WTC11 (cell line): Measurements from ENCODE around the gene NDUFAF8. TPM values are rescaled to one million over a fixed set of nuclear protein-coding genes. Genes with fewer than 3 reads are reported as not detected.

Source experiments
- ATAC-seq: fragments of 200-7000 bp; cut with Tn5 transposase; 2 replicates; pipeline ENCODE4 v1.10.0; 2021; ENCODE audit warnings: mild to moderate bottlenecking, moderate library complexity
- Bru-seq: library from RNA; stranded (reverse); fragments of 400-500 nt; gene quantifications from one replicate; lab custom pipeline; 2021; lab: Mats Ljungman, UMichigan
- CTCF ChIA-PET: fragments of 300-600 bp; sonication (Branson Sonifier 250); formaldehyde crosslinking; loops from one replicate; lab custom pipeline; 2021; ENCODE audit warnings: antibody characterized with exemption; lab: Charles Lee
- POLR2A ChIA-PET: fragments of 350-600 bp; sonication (Branson Sonifier 250); formaldehyde crosslinking; loops from one replicate; lab custom pipeline; 2021; ENCODE audit warnings: antibody characterized with exemption; lab: Charles Lee
- DNase-seq: peaks from one replicate; pipeline ENCODE4 v3.0.0; 2021; ENCODE audit warnings: low spot score
- H3K27ac Mint-ChIP-seq: 2 replicates; pipeline ENCODE4 v1.8.0; 2021; ENCODE audit warnings: mixed read lengths
- H3K27me3 Mint-ChIP-seq: 2 replicates; pipeline ENCODE4 v1.8.0; 2021; ENCODE audit warnings: low read depth, mild to moderate bottlenecking, moderate library complexity, mixed read lengths
- H3K36me3 Mint-ChIP-seq: 2 replicates; pipeline ENCODE4 v1.8.0; 2021; ENCODE audit warnings: mixed read lengths
- H3K4me1 Mint-ChIP-seq: 2 replicates; pipeline ENCODE4 v1.8.0; 2022; ENCODE audit warnings: mixed read lengths
- H3K4me3 Mint-ChIP-seq: 2 replicates; pipeline ENCODE4 v1.8.0; 2021; ENCODE audit warnings: mild to moderate bottlenecking, moderate library complexity, mixed read lengths
- H3K9me3 Mint-ChIP-seq: 2 replicates; pipeline ENCODE4 v1.8.0; 2021; ENCODE audit warnings: mixed read lengths
- ARID4B ChIP-seq: sonication (generic); formaldehyde crosslinking; IDR thresholded peaks from 2 replicates; pipeline ENCODE4 v1.8.0; 2023; ENCODE audit warnings: missing genetic modification reagents, mild to moderate bottlenecking, borderline replicate concordance
- ATF6 ChIP-seq: sonication (generic); formaldehyde crosslinking; IDR thresholded peaks from 2 replicates; pipeline ENCODE4 v1.8.1; 2023; ENCODE audit warnings: mild to moderate bottlenecking, missing genetic modification reagents
- CDX4 ChIP-seq: fragments of 250-450 bp; sonication (Bioruptor Pico); IDR thresholded peaks from 2 replicates; pipeline ENCODE4 v1.9.0; 2021; ENCODE audit warnings: moderate library complexity, mild to moderate bottlenecking, inconsistent platforms, borderline replicate concordance
- CREM ChIP-seq: sonication (generic); formaldehyde crosslinking; IDR thresholded peaks from 2 replicates; pipeline ENCODE4 v1.8.1; 2022; ENCODE audit warnings: mild to moderate bottlenecking, missing genetic modification reagents, moderate library complexity
- E2F4 ChIP-seq: sonication (generic); formaldehyde crosslinking; IDR thresholded peaks from 2 replicates; pipeline ENCODE4 v1.8.1; 2022; ENCODE audit warnings: low read depth, mild to moderate bottlenecking, moderate library complexity, missing genetic modification reagents, borderline replicate concordance
- E2F5 ChIP-seq: sonication (generic); formaldehyde crosslinking; IDR thresholded peaks from 2 replicates; pipeline ENCODE4 v1.8.1; 2022; ENCODE audit warnings: mild to moderate bottlenecking, moderate library complexity, missing genetic modification reagents
- ETV6 ChIP-seq: sonication (generic); formaldehyde crosslinking; IDR thresholded peaks from 2 replicates; pipeline ENCODE4 v1.8.1; 2022; ENCODE audit warnings: mild to moderate bottlenecking, missing genetic modification reagents
- FOXJ3 ChIP-seq: sonication (generic); formaldehyde crosslinking; IDR thresholded peaks from 2 replicates; pipeline ENCODE4 v1.9.0; 2021; ENCODE audit warnings: missing genetic modification reagents, mild to moderate bottlenecking, borderline replicate concordance
- FOXK1 ChIP-seq: sonication (generic); formaldehyde crosslinking; IDR thresholded peaks from 2 replicates; pipeline ENCODE4 v1.8.0; 2022; ENCODE audit warnings: mild to moderate bottlenecking, moderate library complexity, missing genetic modification reagents
- FOXP1 ChIP-seq: sonication (generic); formaldehyde crosslinking; IDR thresholded peaks from 2 replicates; pipeline ENCODE4 v1.8.0; 2022; ENCODE audit warnings: missing genetic modification reagents, mild to moderate bottlenecking, moderate library complexity, borderline replicate concordance
- GABPB1 ChIP-seq: sonication (generic); formaldehyde crosslinking; IDR thresholded peaks from 2 replicates; pipeline ENCODE4 v1.8.1; 2023; ENCODE audit warnings: mild to moderate bottlenecking, missing genetic modification reagents
- GTF2I ChIP-seq: fragments of 250-450 bp; sonication (Bioruptor Pico); conservative IDR thresholded peaks from 2 replicates; pipeline ENCODE4 v1.4.0; 2021; ENCODE audit warnings: mild to moderate bottlenecking
- IRF2 ChIP-seq: sonication (generic); formaldehyde crosslinking; IDR thresholded peaks from 2 replicates; pipeline ENCODE4 v1.8.0; 2022; ENCODE audit warnings: low read depth, missing genetic modification reagents, borderline replicate concordance
- NFATC4 ChIP-seq: fragments of 250-450 bp; sonication (Bioruptor Pico); IDR thresholded peaks from 2 replicates; pipeline ENCODE4 v1.9.0; 2021; ENCODE audit warnings: mild to moderate bottlenecking
- OVOL2 ChIP-seq: fragments of 250-450 bp; sonication (Bioruptor Pico); IDR thresholded peaks from 2 replicates; pipeline ENCODE4 v1.9.0; 2021; ENCODE audit warnings: mild to moderate bottlenecking, borderline replicate concordance
- TEAD4 ChIP-seq: sonication (generic); formaldehyde crosslinking; IDR thresholded peaks from 2 replicates; pipeline ENCODE4 v1.8.0; 2022; ENCODE audit warnings: mild to moderate bottlenecking, missing genetic modification reagents
- USF2 ChIP-seq: sonication (generic); formaldehyde crosslinking; IDR thresholded peaks from 2 replicates; pipeline ENCODE4 v1.8.1; 2023; ENCODE audit warnings: mild to moderate bottlenecking, missing genetic modification reagents, moderate library complexity
- ZNF396 ChIP-seq: fragments of 250-450 bp; sonication (Bioruptor Pico); IDR thresholded peaks from 2 replicates; pipeline ENCODE4 v1.8.0; 2021; ENCODE audit warnings: mild to moderate bottlenecking, moderate library complexity, borderline replicate concordance
- ZNF416 ChIP-seq: fragments of 250-450 bp; sonication (Bioruptor Pico); IDR thresholded peaks from 2 replicates; pipeline ENCODE4 v1.9.0; 2021; ENCODE audit warnings: mild to moderate bottlenecking, inconsistent platforms
- ZNF423 ChIP-seq: fragments of 250-450 bp; sonication (Bioruptor Pico); IDR thresholded peaks from 2 replicates; pipeline ENCODE4 v2.1.2; 2022; ENCODE audit warnings: mild to moderate bottlenecking, moderate library complexity
- ZNF425 ChIP-seq: fragments of 250-450 bp; sonication (Bioruptor Pico); conservative IDR thresholded peaks from 2 replicates; pipeline ENCODE4 v1.9.0; 2021; ENCODE audit warnings: mild to moderate bottlenecking
- long read RNA-seq, 3 experiments: library from RNA in 1 of 3; library from capped mRNA in 1 of 3; library from polyadenylated mRNA in 1 of 3; unstranded in 2 of 3; stranded (forward) in 1 of 3; transcript quantifications; one replicate each; pipeline ENCODE4 v2.0.0, GENCODE V29; 2021
- total RNA-seq: library from RNA; stranded (reverse); gene quantifications from 3 replicates; pipeline ENCODE4 v1.2.3, GENCODE V29; 2021

The NDUFAF8 gene
- total RNA-seq: 58.6 to 73.0 TPM (median 59.9 TPM) in 3 replicates
- Bru-seq, nascent RNA: percentile 88 among the genes with signal in this experiment
- long read RNA-seq, experiment 1, transcript NDUFAF8-201 (3 exons, 615 nt): major isoform, 54 of 67 reads
- long read RNA-seq, experiment 1, partial matches to known transcripts: 2 of 67 reads
- long read RNA-seq, experiment 1, other reads (novel, unspliced or antisense): 9 of 67 reads
- long read RNA-seq, experiment 2, transcript NDUFAF8-201 (3 exons, 615 nt): major isoform, 93 of 108 reads
- long read RNA-seq, experiment 2, partial matches to known transcripts: 3 of 108 reads
- long read RNA-seq, experiment 2, other reads (novel, unspliced or antisense): 9 of 108 reads
- long read RNA-seq, experiment 3: 0 reads

- H3K4me1 Mint-ChIP-seq: peaks cover 27% of the 10 kb centered on the region
- peak within 1 kb of the TSS; percentile 90 for H3K4me3 Mint-ChIP-seq
- ChIA-PET POLR2A (interaction anchor here (0.6 to 1.1 kb wide), 5 partner anchors 16 to 785 kb away, joined by 3 to 9 read pairs (median 3); partner anchors contain the start of genes BAHCC1 and CEP131), CTCF (interaction anchor here (0.6 to 2.1 kb wide), 20 partner anchors 9 to 316 kb away, joined by 3 to 14 read pairs (median 4); partner anchors contain the start of gene CEP131)
- H3K9me3 Mint-ChIP-seq: no peaks in the 10 kb centered on the region
- ATAC-seq: peak; percentile 97
- no peaks in the 10 kb centered on the region for H3K27me3 Mint-ChIP-seq
- H3K27ac Mint-ChIP-seq: peak within 1 kb of the TSS; percentile 76
- DNase-seq: peak; percentile 95
- no peaks in the 10 kb centered on the region for H3K36me3 Mint-ChIP-seq
- TF ChIP-seq CDX4: no peak
- TF ChIP-seq ZNF425: no peak
- no peak for TF ChIP-seq GTF2I (CRISPR knock-in tag)
- TF ChIP-seq ETV6 (CRISPR knock-in tag): no peak
- no peak for TF ChIP-seq ATF6 (CRISPR knock-in tag)
- TF ChIP-seq FOXK1 (CRISPR knock-in tag): peak; percentile 99
- no peak for TF ChIP-seq TEAD4 (CRISPR knock-in tag)
- no peak for TF ChIP-seq FOXJ3 (CRISPR knock-in tag)
- no peak for TF ChIP-seq E2F4 (CRISPR knock-in tag)
- no peak for TF ChIP-seq ZNF396
- peak; percentile 40; the same call in 1 of the 2 replicates for TF ChIP-seq FOXP1 (CRISPR knock-in tag)
- TF ChIP-seq USF2 (CRISPR knock-in tag): peak; percentile 1; the same call in 1 of the 2 replicates
- no peak for TF ChIP-seq NFATC4 (CRISPR knock-in tag)
- TF ChIP-seq E2F5 (CRISPR knock-in tag): 0 out of 2 replicates have a peak, but pooled peaks have one; percentile 13
- TF ChIP-seq IRF2 (CRISPR knock-in tag): no peak
- no peak for TF ChIP-seq ZNF416 (CRISPR knock-in tag)
- no peak for TF ChIP-seq CREM (CRISPR knock-in tag)
- no peak for TF ChIP-seq OVOL2 (CRISPR knock-in tag)
- TF ChIP-seq ARID4B (CRISPR knock-in tag): peak; percentile 11; the same call in 1 of the 2 replicates
- TF ChIP-seq GABPB1 (CRISPR knock-in tag): no peak
- no peak for TF ChIP-seq ZNF423
Observed at GRCh38 chr17:81238815-81239713, at the start of gene NDUFAF8, which contains the start of gene TEPSIN. TSS of gene NDUFAF8 (plus strand) at chr17:81239318. CDS start at chr17:81239364, 46 bp downstream. TSS of gene TEPSIN (minus strand) at chr17:81239055. CDS start at chr17:81239033, 22 bp downstream.
